K562 (cell line): ENCODE measurements around the gene EEFSEC. TPM values are rescaled to one million over a fixed set of nuclear protein-coding genes. Genes with fewer than 3 reads are reported as not detected.
A peak's percentile ranks its signal among the peaks of the same experiment; 100 is the strongest.

Experiments used
- CBFB ChIP-seq: sonication (generic); formaldehyde crosslinking; IDR thresholded peaks from 2 replicates; pipeline ENCODE4 v1.4.0; 2020; ENCODE audit warnings: mild to moderate bottlenecking, missing genetic modification reagents
- CREM ChIP-seq: IDR thresholded peaks from 2 replicates; pipeline ENCODE4 v1.6.1; 2014; ENCODE audit warnings: antibody characterized with exemption, low read depth
- FUS ChIP-seq: fragments of 200-400 bp; formaldehyde crosslinking; optimal IDR thresholded peaks from 2 replicates; pipeline ENCODE3; 2017; ENCODE audit warnings: low read depth, low read length
- HCFC1 ChIP-seq: IDR thresholded peaks from 2 replicates; pipeline ENCODE4 v1.6.1; 2012; ENCODE audit warnings: low read depth, low read length, improper control_type of control experiment
- KLF13 ChIP-seq: fragments of 450-650 bp; IDR thresholded peaks from 2 replicates; pipeline ENCODE4 v1.6.1; 2016; ENCODE audit warnings: missing genetic modification characterization, low read depth, mild to moderate bottlenecking, missing compliant biosample characterization, moderate library complexity, borderline replicate concordance
- KLF6 ChIP-seq: fragments of 250-450 bp; sonication (Bioruptor Pico); IDR thresholded peaks from 2 replicates; pipeline ENCODE4 v1.4.0; 2020; ENCODE audit warnings: mild to moderate bottlenecking, moderate library complexity, borderline replicate concordance
- NCOA2 ChIP-seq, 2 experiments: fragments of 450-650 bp; IDR thresholded peaks; 2 replicates each; pipeline ENCODE4 v1.6.1; 2018; ENCODE audit warnings: mild to moderate bottlenecking in 2 of 2, moderate library complexity in 1 of 2; ENCODE audit not compliant: partially characterized antibody in 2 of 2
- NEUROD1 ChIP-seq: fragments of 150-350 bp; IDR thresholded peaks from 2 replicates; pipeline ENCODE4 v1.6.1; 2014; ENCODE audit warnings: borderline replicate concordance, low read length, low read depth; ENCODE audit not compliant: partially characterized antibody
- SPI1 ChIP-seq: IDR thresholded peaks from 2 replicates; pipeline ENCODE4 v1.6.1; 2011; ENCODE audit warnings: low read depth, low read length, control low read depth, borderline replicate concordance
- SRSF1 ChIP-seq: fragments of 200-400 bp; formaldehyde crosslinking; IDR thresholded peaks from 2 replicates; pipeline ENCODE4 v1.6.1; 2017; ENCODE audit warnings: mild to moderate bottlenecking, low read depth, low read length, moderate library complexity
- TAF9B ChIP-seq: fragments of 450-650 bp; IDR thresholded peaks from 2 replicates; pipeline ENCODE4 v1.6.1; 2018; ENCODE audit warnings: mild to moderate bottlenecking; ENCODE audit not compliant: partially characterized antibody
- TAL1 ChIP-seq: fragments of 450-650 bp; IDR thresholded peaks from 2 replicates; pipeline ENCODE4 v1.6.1; 2016; ENCODE audit warnings: mild to moderate bottlenecking
- XRCC4 ChIP-seq: IDR thresholded peaks from one replicate; pipeline ENCODE4 v1.6.1; 2011; ENCODE audit not compliant: insufficient read depth, insufficient read length; ENCODE audit errors: extremely low read depth
- ZNF584 ChIP-seq: fragments of 200-800 bp; sonication (Bioruptor generic); IDR thresholded peaks from 2 replicates; pipeline ENCODE4 v1.6.1; 2016; ENCODE audit warnings: low read depth, mild to moderate bottlenecking, missing genetic modification characterization, missing compliant biosample characterization
- polyA plus RNA-seq, 8 experiments: library from polyadenylated mRNA; depleted of rRNA in 4 of 8; stranded (reverse) in 5 of 8; unstranded in 3 of 8; fragments of >200 nt; fragmentation: Nextera tagmentation in 2 of 8; fragmentation: Illumina TruSeq in 1 of 8; extraction: Ambion mirVana in 2 of 8; extraction: Trizol in 1 of 8; gene quantifications; 2 replicates each; pipeline versions ENCODE4 v1.2.1 to v1.2.3, GENCODE V29; 2011 to 2014; ENCODE audit warnings: inconsistent platforms in 1 of 8, missing spikeins in 1 of 8
- total RNA-seq, 7 experiments: library from RNA; depleted of rRNA in 6 of 7; stranded (reverse); fragments of >200 nt in 6 of 7; fragmentation: Illumina TruSeq in 2 of 7; extraction: Trizol in 2 of 7; gene quantifications; 2 replicates each; pipeline versions ENCODE4 v1.2.1 to v1.2.3, GENCODE V29; 2011 to 2021; ENCODE audit warnings: low replicate concordance in 1 of 7
- TF ChIP-seq, protein P1 (sequence below), 2 experiments: fragments of 450-650 bp in 1 of 2; sonication (generic) in 1 of 2; formaldehyde crosslinking in 1 of 2; IDR thresholded peaks in 1 of 2; conservative IDR thresholded peaks in 1 of 2; 2 replicates each; pipeline versions ENCODE4 v1.6.1 to v1.8.1; 2016 to 2023; ENCODE audit warnings: mild to moderate bottlenecking in 2 of 2, moderate library complexity in 2 of 2, inconsistent platforms in 1 of 2, missing genetic modification reagents in 1 of 2
- TF ChIP-seq, protein P2 (sequence below): sonication (generic); formaldehyde crosslinking; IDR thresholded peaks from 2 replicates; pipeline ENCODE4 v1.8.0; 2022; ENCODE audit warnings: mild to moderate bottlenecking, missing genetic modification reagents
- TF ChIP-seq, protein P3 (sequence below), 3 experiments: fragments of 200-800 bp in 1 of 3; sonication (Bioruptor generic) in 1 of 3; sonication (generic) in 1 of 3; formaldehyde crosslinking in 1 of 3; IDR thresholded peaks; 2 replicates each; pipeline versions ENCODE4 v1.6.1 to v1.8.0; 2016 to 2022; ENCODE audit warnings: mild to moderate bottlenecking in 2 of 3, missing compliant biosample characterization in 2 of 3, missing genetic modification characterization in 2 of 3, missing genetic modification reagents in 1 of 3

EEFSEC gene
- total and polyA plus RNA-seq, 9 of the 15 experiments (the other 6 are each of a cell fraction or from before 2014, with no cell fraction given): 0.35 to 11.8 (median 7.7) TPM

DNA sequence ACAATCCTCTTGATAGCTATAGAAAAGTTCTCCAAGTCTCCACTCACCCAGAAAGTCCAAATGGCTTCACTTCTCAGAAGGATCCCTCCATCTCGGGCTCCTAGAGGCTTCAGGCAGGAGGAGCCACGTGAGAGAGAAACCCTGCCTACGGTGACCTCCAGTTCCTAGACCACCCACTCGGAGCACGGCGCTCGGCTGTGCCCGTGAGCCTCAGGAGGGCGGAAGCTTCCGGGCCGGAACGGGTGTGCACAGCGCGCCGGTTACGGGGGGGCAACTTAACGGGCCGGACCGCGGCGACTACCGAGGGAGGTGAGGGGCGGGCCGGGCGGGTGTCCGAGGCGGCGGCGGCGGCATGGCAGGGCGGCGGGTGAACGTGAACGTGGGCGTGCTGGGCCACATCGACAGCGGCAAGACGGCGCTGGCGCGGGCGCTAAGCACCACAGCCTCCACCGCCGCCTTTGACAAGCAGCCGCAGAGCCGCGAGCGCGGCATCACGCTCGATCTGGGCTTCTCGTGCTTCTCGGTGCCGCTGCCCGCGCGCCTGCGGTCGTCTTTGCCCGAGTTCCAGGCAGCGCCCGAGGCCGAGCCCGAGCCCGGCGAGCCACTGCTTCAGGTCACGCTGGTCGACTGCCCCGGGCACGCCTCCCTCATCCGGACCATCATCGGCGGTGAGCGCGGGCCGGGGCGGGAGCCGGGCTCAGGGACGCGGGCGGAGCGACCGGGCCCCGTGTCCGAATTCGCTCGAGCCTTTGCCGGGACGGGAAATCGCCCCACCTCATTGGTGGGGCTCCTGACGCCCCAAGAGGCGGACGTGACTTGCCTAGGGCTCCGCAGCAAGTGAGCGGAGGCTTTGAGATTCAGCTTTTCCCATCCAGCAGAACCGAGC lies at the start of gene EEFSEC (continued):
- TF ChIP-seq, protein P1, sequence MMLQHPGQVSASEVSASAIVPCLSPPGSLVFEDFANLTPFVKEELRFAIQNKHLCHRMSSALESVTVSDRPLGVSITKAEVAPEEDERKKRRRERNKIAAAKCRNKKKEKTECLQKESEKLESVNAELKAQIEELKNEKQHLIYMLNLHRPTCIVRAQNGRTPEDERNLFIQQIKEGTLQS (IDR thresholded peaks at IDR 0.05): no peak
- TF ChIP-seq, protein P1 (CRISPR knock-in tag; conservative IDR thresholded peaks at IDR 0.05): no peak
- TF ChIP-seq HCFC1: peak; percentile 77
- TF ChIP-seq TAF9B: peak; percentile 80
- TF ChIP-seq NCOA2 (IDR thresholded peaks at IDR 0.05; ENCODE audit: partially characterized antibody in 2 of 2): no peak
- TF ChIP-seq, protein P2, sequence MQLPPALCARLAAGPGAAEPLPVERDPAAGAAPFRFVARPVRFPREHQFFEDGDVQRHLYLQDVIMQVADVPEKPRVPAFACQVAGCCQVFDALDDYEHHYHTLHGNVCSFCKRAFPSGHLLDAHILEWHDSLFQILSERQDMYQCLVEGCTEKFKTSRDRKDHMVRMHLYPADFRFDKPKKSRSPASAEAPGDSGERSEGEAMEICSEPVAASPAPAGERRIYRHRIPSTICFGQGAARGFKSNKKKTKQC: peak; percentile 62; the same call in 1 of the 2 replicates
- peak; percentile 28 for TF ChIP-seq NEUROD1
- TF ChIP-seq SRSF1: no peak
- TF ChIP-seq XRCC4: no peak
- no peak for TF ChIP-seq KLF6 (CRISPR knock-in tag)
- TF ChIP-seq, protein P3, sequence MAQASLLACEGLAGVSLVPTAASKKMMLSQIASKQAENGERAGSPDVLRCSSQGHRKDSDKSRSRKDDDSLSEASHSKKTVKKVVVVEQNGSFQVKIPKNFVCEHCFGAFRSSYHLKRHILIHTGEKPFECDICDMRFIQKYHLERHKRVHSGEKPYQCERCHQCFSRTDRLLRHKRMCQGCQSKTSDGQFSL (CRISPR knock-in tag; IDR thresholded peaks at IDR 0.05): peak; percentile 81
- TF ChIP-seq, protein P3 (tag; IDR thresholded peaks at IDR 0.05): no peak
- peak; percentile 47 for TF ChIP-seq FUS
- TF ChIP-seq CREM: peak; percentile 65
- no peak for TF ChIP-seq SPI1
- TF ChIP-seq ZNF584 (CRISPR knock-in tag): no peak
- TF ChIP-seq TAL1: no peak
- TF ChIP-seq KLF13 (tag): no peak
- peak; percentile 22; the same call in 1 of the 2 replicates for TF ChIP-seq CBFB (CRISPR knock-in tag)
- TF ChIP-seq, all 486 proteins: peak for 105
